Measurements from ENCODE around the gene CTSW.

Gene CTSW

GRCh38 chr11:65868907-65869306, 10.7 kb upstream of the CTSW start:
- Histone ChIP-seq H3K27me3 (no peaks in the 10 kb centered on the region), H3K4me1 (ENCODE audit: control insufficient read depth in 1 of 2, insufficient read depth in 1 of 2, low read depth in 1 of 2, low read length in 1 of 2) (peaks cover 39 to 43% of the 10 kb centered on the region in 2 experiments), H3K27ac (no peak overlapping the region), H3K36me3 (peaks cover 44% of the 10 kb centered on the region), H3K9me3 (no peaks in the 10 kb centered on the region), H3K4me3 (ENCODE audit: low read depth in 1 of 2, low read length in 1 of 2) (no peak overlapping the region)
- TF ChIP-seq CTCF (IDR thresholded peaks at IDR 0.05), result no peak

GRCh38 chr11:65869643-65870306, 9.9 kb upstream of the CTSW start:
- Histone ChIP-seq H3K36me3 (peaks cover 35% of the 10 kb centered on the region), H3K9me3 (no peaks in the 10 kb centered on the region), H3K4me1 (ENCODE audit: control insufficient read depth in 1 of 2, insufficient read depth in 1 of 2, low read depth in 1 of 2, low read length in 1 of 2) (peaks cover 43 to 45% of the 10 kb centered on the region in 2 experiments), H3K27ac (no peak overlapping the region), H3K27me3 (no peaks in the 10 kb centered on the region), H3K4me3 (ENCODE audit: low read depth in 1 of 2, low read length in 1 of 2) (no peak overlapping the region)
- TF ChIP-seq CTCF (IDR thresholded peaks at IDR 0.05), result no peak

- peaks cover 30% of the 10 kb centered on the region for H3K36me3 ChIP-seq
- peaks cover 43 to 45% of the 10 kb centered on the region in 2 experiments for H3K4me1 ChIP-seq (ENCODE audit: control insufficient read depth in 1 of 2, insufficient read depth in 1 of 2, low read depth in 1 of 2, low read length in 1 of 2)
- H3K9me3 ChIP-seq, result no peaks in the 10 kb centered on the region
- TF ChIP-seq CTCF (IDR thresholded peaks at IDR 0.05), result no peak
- H3K27ac ChIP-seq, result no peak overlapping the region
- H3K27me3 ChIP-seq, result no peaks in the 10 kb centered on the region
- H3K4me3 ChIP-seq (ENCODE audit: low read depth in 1 of 2, low read length in 1 of 2), result no peak overlapping the region
Measured at GRCh38 chr11:65870307-65870658, 9.4 kb upstream of the CTSW start.

DNA sequence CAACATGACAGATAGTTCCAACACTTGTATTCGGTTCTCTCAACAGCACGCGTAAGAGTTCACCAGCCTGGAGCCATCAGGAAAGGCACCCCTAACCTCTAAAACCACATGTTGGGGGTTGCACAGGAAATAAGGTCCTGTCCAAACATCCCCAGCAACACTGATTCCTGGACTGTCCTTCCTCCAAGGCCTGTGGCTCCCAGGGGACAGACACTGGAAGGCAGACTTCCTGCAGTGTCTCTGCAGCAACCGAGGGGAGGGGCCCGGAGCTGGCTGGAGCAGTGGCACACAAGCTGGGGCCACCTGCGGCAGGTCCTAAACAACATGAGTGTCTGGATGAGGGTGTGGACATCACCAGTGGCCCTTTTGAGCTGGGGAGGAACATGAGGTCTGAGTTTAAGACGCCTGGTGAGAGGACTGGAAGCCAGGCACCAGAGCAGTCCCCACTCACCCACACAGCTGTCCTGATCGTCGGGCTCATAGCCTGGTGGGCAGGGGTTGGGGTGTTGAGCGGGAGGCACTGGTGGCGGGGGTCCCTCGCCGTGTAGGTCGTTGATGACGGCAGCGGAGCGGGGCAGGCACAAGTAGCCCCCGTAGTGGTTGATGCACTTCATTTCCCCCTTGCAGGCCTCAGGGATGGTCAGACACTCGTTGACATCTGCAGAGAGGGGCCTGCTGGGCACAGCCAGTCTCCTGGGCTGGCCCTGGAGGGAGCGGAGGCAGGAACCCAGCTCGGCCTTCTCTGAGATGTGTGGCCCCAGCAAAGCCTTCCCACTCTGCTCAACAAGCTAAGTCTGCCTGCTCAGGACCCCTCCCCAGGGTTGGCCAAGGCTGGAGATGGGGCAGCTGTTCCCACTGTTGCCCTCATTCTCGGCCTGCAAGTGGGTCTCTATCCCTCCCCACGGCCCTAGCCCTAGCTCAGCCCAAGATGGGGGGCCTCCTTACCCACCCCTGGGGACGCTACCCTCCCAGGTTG, 8.6 kb upstream of the CTSW start:
- no peak for TF ChIP-seq CTCF (IDR thresholded peaks at IDR 0.05)
- Histone ChIP-seq H3K36me3 (peaks cover 23% of the 10 kb centered on the region), H3K4me3 (ENCODE audit: low read depth in 1 of 2, low read length in 1 of 2) (no peak overlapping the region), H3K9me3 (no peaks in the 10 kb centered on the region), H3K27ac (peak overlapping the region; percentile 76), H3K27me3 (no peaks in the 10 kb centered on the region), H3K4me1 (ENCODE audit: control insufficient read depth in 1 of 2, insufficient read depth in 1 of 2, low read depth in 1 of 2, low read length in 1 of 2) (peaks cover 43 to 45% of the 10 kb centered on the region in 2 experiments)

GRCh38 chr11:65871811-65872548, 7.7 kb upstream of the CTSW start:
- Histone ChIP-seq H3K4me3 (ENCODE audit: low read depth in 1 of 2, low read length in 1 of 2) (peak overlapping the region; percentile 12 to 91), H3K4me1 (ENCODE audit: control insufficient read depth in 1 of 2, insufficient read depth in 1 of 2, low read depth in 1 of 2, low read length in 1 of 2) (peaks cover 43 to 45% of the 10 kb centered on the region in 2 experiments), H3K27me3 (no peaks in the 10 kb centered on the region), H3K36me3 (peaks cover 15% of the 10 kb centered on the region), H3K9me3 (no peaks in the 10 kb centered on the region), H3K27ac (peak overlapping the region; percentile 76)
- TF ChIP-seq CTCF (IDR thresholded peaks at IDR 0.05), result no peak
